Measurements from ENCODE around the gene LRRFIP2.
"Not testable (repeated sequence)": the region's sequence is repeated elsewhere in the genome, so short reads cannot be mapped to it uniquely, and the experiment has no call there.

The LRRFIP2 gene

GRCh38 chr3:37055077-37055476 is 119.3 kb downstream of the LRRFIP2 start:
- DNase-seq, result not testable (repeated sequence)

GRCh38 chr3:37054370-37054769 is 120.0 kb downstream of the LRRFIP2 start:
- DNase-seq, result peak; percentile 96

- no peak for DNase-seq
Measured at GRCh38 chr3:37053753-37054152, 120.6 kb downstream of the LRRFIP2 start.

GRCh38 chr3:37053337-37053736 is 121.0 kb downstream of the LRRFIP2 start:
- DNase-seq, result no peak

GRCh38 chr3:37052860-37053259 is 121.5 kb downstream of the LRRFIP2 start:
- DNase-seq, result no peak

DNA sequence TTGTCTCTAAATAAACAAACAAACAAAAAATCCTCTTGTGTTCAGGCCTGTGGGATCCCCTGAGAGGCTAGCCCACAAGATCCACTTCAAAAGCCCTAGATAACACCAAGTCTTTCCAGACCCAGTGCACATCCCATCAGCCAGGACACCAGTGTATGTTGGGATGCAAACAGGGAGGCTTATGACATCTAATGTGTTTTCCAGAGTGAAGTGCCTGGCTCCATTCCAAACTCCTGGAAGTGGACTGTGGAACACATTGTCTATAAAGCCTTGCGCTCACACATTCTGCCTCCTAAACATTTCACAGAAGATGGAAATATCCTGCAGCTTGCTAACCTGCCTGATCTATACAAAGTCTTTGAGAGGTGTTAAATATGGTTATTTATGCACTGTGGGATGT is 124.1 kb downstream of the LRRFIP2 start:
- DNase-seq, result no peak

- not testable (repeated sequence) for DNase-seq
Measured at GRCh38 chr3:37042712-37043111, 131.7 kb downstream of the LRRFIP2 start.

DNA sequence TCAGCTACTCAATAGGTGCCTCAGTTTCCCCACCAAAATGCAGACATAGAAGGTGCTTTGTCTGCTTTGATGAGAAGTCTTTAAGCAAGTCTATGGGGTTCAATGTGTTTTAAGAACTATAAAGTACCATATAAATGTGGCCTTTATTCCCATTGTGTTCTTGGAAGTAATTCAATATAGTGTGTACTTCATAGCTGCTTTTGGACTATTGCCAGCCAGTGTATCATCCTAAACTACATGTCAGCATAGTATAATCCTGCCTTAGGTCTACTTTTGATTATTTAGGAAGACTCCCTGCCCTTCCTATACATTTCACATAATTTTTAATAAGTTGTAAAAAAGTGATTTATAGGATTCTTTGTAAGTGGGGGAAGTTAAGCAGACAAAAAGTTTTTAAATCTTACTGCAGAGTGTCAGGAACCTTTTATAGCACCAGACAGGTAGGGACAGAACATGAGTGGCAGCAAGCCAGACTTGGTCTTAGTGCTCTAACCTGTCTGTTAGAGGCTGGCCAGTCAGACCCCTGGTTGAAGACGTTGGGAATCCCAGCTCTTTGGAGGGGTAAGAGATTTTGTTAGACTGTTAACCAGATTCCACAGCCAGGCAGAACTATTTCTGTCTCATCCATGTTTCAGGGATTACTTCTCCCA is 132.7 kb downstream of the LRRFIP2 start:
- no peak for DNase-seq

- peak; percentile 7 for DNase-seq
Measured at GRCh38 chr3:37040231-37040630, 134.2 kb downstream of the LRRFIP2 start.

- no peak for DNase-seq
Measured at GRCh38 chr3:37039161-37039846, 135.1 kb downstream of the LRRFIP2 start.

DNA sequence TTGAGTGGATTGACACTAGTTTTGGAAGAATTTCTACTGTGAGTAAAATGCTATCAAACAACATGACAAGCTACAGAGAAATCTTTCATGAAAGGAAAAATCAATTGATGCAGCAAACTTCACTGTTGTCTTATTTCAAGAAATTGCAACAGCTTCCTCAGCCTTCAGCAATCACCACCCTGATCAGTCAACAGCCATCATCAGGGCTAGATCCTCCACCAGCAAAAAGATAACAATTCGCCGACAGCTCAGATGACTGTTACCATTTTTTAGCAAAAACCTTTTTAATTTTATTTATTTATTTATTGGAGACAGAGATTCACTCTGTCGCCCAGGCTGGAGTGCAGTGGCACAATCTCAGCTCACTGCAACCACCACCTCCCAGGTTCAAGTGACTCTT is 137.0 kb downstream of the LRRFIP2 start:
- no peak for DNase-seq

DNA sequence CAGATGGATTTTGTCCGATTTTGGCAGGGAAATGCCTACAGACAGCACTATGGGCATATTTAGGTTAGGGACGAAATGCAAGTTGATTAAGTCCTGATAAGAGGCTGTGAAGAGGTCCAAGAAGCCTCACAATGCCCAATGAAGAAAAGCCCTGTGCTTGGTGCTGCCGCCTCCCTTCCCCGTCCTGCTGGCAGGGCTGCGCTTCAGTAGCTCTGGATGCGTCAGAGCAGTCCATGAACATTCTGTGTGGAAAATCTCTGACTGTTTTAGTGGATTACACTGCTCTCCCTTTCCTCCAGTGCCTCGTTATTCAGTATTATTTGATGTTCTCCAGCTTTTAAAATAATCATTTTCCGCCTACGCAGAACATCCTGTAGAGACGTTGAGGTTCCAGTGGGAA is 141.4 kb downstream of the LRRFIP2 start:
- DNase-seq, result no peak

GRCh38 chr3:37031096-37031682 is 143.2 kb downstream of the LRRFIP2 start:
- peak; percentile 8 for DNase-seq

DNA sequence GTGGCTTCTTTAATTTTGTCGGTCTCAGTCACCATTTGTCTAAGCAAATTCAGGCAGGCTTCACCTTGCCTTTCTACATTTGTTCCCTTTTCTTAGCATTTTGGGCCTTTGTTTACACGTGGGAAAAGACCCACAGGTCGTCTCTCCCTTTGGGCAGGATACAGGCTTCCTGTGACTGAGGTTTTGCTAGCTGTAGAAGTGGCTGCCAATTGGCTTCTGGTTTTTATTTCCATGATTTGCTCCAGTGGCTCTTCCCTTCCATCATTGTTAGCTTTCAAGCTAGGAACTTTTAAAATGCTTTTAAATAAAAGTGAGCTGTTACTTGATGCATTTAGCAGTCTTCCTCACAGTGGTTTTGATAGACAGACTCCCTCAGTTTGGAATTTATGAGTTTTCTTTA is 143.8 kb downstream of the LRRFIP2 start:
- DNase-seq, result peak; percentile 2

DNA sequence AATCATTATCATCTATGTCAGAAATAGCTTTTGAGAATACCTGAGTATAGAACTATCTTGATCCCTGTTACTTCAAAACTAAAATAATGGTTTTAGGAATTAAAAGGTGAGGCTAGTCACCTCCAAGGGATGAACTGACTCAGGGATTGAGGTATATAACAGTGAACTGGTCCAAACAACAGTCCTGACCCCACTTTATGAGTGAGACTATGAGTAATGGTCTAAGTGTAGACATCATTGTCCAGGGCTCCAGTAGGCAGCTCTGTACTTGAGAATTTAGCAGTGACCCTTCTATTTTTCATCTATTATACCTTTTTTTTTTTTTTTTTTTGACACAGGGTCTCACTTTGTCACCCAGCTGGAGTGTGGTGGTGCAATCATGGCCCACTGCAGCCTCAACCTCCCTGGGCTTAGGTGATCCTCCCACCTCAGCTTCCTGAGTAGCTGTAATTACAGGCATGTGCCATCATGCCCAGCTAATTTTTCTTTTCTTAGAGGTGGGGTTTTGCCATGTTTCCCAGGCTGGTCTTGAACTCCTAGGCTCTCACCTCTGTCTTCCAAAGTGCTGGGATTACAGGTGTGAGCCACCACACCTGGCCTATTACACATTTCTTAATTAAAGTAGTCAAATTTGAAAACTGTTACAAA is 144.7 kb downstream of the LRRFIP2 start:
- DNase-seq, result no peak

- no peak for DNase-seq
Measured at GRCh38 chr3:37029111-37029510, 145.3 kb downstream of the LRRFIP2 start.

GRCh38 chr3:37028329-37028728 is 146.1 kb downstream of the LRRFIP2 start:
- no peak for DNase-seq

GRCh38 chr3:37026851-37027250 is 147.5 kb downstream of the LRRFIP2 start:
- DNase-seq, result no peak

DNA sequence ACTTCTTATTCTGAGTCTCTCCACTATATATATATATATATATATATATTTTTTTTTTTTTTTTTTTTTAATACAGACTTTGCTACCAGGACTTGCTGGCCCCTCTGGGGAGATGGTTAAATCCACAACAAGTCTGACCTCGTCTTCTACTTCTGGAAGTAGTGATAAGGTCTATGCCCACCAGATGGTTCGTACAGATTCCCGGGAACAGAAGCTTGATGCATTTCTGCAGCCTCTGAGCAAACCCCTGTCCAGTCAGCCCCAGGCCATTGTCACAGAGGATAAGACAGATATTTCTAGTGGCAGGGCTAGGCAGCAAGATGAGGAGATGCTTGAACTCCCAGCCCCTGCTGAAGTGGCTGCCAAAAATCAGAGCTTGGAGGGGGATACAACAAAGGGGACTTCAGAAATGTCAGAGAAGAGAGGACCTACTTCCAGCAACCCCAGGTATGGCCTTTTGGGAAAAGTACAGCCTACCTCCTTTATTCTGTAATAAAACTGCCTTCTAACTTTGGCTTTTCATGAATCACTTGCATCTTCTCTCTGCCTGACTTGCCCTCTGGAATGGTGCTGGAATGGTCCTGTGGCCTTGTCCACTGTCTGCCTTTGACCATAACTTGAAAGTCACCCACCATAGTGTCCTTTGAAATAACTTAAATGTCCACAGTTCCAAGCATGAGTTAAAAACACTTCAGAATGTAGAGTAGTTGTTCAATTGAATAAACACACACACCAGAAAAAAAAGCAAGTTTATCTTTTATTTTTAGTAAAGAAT is 148.6 kb downstream of the LRRFIP2 start:
- no peak for DNase-seq

DNA sequence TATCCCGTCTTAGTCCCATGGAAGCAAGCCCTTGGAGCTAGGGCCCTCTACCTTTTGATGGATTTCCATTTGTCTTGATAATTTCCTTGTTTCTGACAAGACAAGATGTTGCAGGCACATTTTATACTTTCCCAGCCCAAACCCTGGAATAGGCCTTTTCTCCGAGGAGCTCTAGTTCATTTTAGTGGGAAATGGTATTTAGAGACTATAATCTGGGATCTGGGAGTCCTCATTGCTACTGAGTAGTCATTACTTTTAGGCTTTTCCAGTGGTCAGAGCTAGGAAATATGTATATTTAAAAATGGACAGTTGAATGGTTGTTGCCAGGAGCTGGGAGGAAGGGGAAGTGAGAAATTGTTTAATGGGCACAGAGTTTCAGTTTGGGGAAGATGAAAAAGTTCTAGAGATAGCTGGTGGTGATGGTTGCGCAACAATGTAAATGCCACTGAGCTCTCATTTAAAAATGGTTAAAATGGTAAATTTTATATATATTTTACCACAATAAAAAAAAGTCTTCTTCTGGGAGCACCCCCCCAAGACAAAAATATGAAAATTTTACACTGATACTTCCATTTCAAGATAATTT is 149.5 kb downstream of the LRRFIP2 start:
- no peak for DNase-seq

GRCh38 chr3:37024092-37024491 is 150.3 kb downstream of the LRRFIP2 start:
- peak; percentile 26 for DNase-seq

DNA sequence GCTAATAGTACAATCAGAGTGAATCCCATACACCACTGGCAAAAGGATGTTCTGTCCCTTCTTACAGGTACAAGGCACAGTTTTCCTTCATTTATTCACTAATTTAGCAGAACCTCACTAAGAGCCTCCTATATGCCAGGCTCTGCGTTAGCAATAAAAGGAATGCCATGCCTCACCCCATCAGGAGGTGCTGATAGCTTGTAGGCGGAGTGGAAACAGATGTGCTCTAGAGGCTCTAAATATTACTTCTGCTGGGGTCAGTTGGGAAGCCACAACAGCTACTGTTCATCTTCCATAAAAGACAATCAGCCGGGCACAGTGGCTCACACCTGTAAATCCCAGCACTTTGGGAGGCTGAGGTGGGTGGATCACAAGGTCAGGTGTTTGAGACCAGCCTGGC is 156.7 kb downstream of the LRRFIP2 start:
- DNase-seq, result no peak
